GM12891 (cell line): ENCODE results near the gene TTL.
"Not testable (repeated sequence)": the region's sequence is repeated elsewhere in the genome, so short reads cannot be mapped to it uniquely, and the experiment has no call there.

ENCODE experiments used
- DNase-seq: peaks from one replicate; pipeline ENCODE4 v3.0.0; 2011; ENCODE audit warnings: low spot score; ENCODE audit not compliant: insufficient read length
- FAIRE-seq: peaks from 2 replicates; lab custom pipeline; 2011; peaks lifted over from hg19 to GRCh38; lab: Jason Lieb, UNC
- PAX5 ChIP-seq: IDR thresholded peaks from 2 replicates; pipeline ENCODE4 v1.6.1; 2011; ENCODE audit warnings: low read length, moderate library complexity, mild to moderate bottlenecking; ENCODE audit not compliant: insufficient read depth, severe bottlenecking
- POLR2A ChIP-seq: IDR thresholded peaks from 2 replicates; pipeline ENCODE4 v1.6.1; 2011; ENCODE audit warnings: low read depth, low read length, control low read depth
- POLR2AphosphoS5 ChIP-seq: IDR thresholded peaks from 2 replicates; pipeline ENCODE4 v1.6.1; 2011; ENCODE audit warnings: low read depth, low read length, control low read depth
- POU2F2 ChIP-seq: IDR thresholded peaks from 2 replicates; pipeline ENCODE4 v1.6.1; 2011; ENCODE audit warnings: low read depth, mild to moderate bottlenecking, control low read depth, low read length, moderate library complexity
- SPI1 ChIP-seq: IDR thresholded peaks from 2 replicates; pipeline ENCODE4 v1.6.1; 2011; ENCODE audit warnings: low read depth, low read length, control low read depth
- TAF1 ChIP-seq: IDR thresholded peaks from 2 replicates; pipeline ENCODE4 v1.6.1; 2011; ENCODE audit warnings: low read depth, low read length, control low read depth

TTL gene

GRCh38 chr2:112523291-112523777, 41.4 kb downstream of the TTL start:
- TF ChIP-seq POLR2A (no peak), TAF1 (no peak), PAX5 (no peak), POU2F2 (no peak), SPI1 (no peak), POLR2AphosphoS5 (no peak)
- no peak for FAIRE-seq

GRCh38 chr2:112524276-112524675, 42.3 kb downstream of the TTL start:
- not testable (repeated sequence) for DNase-seq, FAIRE-seq

More at GRCh38 chr2:112523291-112523777, 41.4 kb downstream of the TTL start:
- no peak for DNase-seq

GRCh38 chr2:112528541-112528940, 46.6 kb downstream of the TTL start:
- DNase-seq (no peak), FAIRE-seq (no peak)
- no peak for TF ChIP-seq POLR2AphosphoS5
- no peak for TF ChIP-seq POLR2A
- no peak for TF ChIP-seq SPI1
- TF ChIP-seq PAX5: no peak
- no peak for TF ChIP-seq TAF1
- no peak for TF ChIP-seq POU2F2

GRCh38 chr2:112529757-112530156, 47.8 kb downstream of the TTL start:
- no peak for FAIRE-seq
- TF ChIP-seq POLR2AphosphoS5 (no peak), PAX5 (no peak), SPI1 (no peak), TAF1 (no peak), POLR2A (no peak), POU2F2 (no peak)
- no peak for DNase-seq

GRCh38 chr2:112530728-112531127, 48.8 kb downstream of the TTL start:
- no peak for TF ChIP-seq POLR2AphosphoS5
- no peak for TF ChIP-seq SPI1
- TF ChIP-seq POU2F2: no peak
- TF ChIP-seq TAF1: no peak
- TF ChIP-seq POLR2A: no peak
- no peak for TF ChIP-seq PAX5
- no peak for FAIRE-seq

DNA sequence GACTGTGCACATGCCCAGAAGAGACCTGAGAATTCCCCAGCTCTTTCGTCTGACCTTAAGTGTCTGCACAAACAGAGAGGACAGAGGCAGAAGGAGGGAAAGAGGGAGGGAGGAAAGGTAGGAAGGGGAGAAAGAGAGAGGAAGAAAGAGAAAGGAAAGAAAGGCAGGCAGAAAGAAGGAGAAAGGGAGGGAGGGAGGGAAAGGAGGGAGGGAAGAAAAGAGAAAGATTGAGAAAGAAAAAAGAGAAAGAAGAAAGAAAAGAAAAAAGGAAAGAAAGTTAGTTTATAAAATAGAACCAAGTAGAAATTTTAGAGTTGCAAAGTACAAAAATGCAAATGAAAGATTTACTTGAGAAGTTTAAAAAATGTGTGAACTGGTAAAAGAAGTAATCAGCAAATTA, 52.9 kb downstream of the TTL start:
- no peak for TF ChIP-seq TAF1
- TF ChIP-seq PAX5: no peak
- DNase-seq (no peak), FAIRE-seq (no peak)

More at GRCh38 chr2:112530728-112531127, 48.8 kb downstream of the TTL start:
- no peak for DNase-seq

- FAIRE-seq, DNase-seq: not testable (repeated sequence)
These were observed 54.7 kb downstream of the TTL start for GRCh38 chr2:112536665-112537064.

DNA sequence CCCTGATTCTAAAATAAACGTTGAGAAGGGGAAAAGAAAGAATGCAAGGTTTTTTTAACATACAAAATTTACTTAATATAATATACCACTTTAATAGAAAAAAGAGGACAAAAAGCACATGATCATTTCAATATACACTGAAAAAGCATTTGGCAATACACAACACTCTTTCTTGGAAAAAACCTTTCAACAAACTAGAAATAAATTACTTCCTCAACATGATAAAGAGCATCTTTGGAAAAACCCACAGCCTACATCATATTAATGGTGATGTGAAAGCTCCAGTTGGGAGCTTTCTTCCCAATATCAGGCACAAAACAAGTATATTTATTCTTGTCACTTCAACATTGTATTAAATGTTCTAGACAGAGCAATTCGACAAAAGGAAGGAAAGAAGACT, 57.4 kb downstream of the TTL start:
- no peak for FAIRE-seq

GRCh38 chr2:112540906-112541305, 59.0 kb downstream of the TTL start:
- DNase-seq: no peak
- no peak for TF ChIP-seq PAX5
- TF ChIP-seq POLR2AphosphoS5: no peak
- no peak for TF ChIP-seq TAF1
- no peak for TF ChIP-seq POU2F2
- no peak for TF ChIP-seq SPI1
- no peak for TF ChIP-seq POLR2A
- FAIRE-seq: no peak

More for the DNA sequence above, 57.4 kb downstream of the TTL start:
- no peak for TF ChIP-seq SPI1
- TF ChIP-seq PAX5: no peak
- no peak for TF ChIP-seq TAF1
- TF ChIP-seq POLR2A: no peak
- no peak for TF ChIP-seq POU2F2
- TF ChIP-seq POLR2AphosphoS5: no peak
- DNase-seq: no peak

GRCh38 chr2:112541315-112542122, 59.6 kb downstream of the TTL start:
- FAIRE-seq (peak; percentile 13), DNase-seq (peak; percentile 48)
- peak; percentile 62 for TF ChIP-seq TAF1
- peak; percentile 88 for TF ChIP-seq POLR2AphosphoS5
- TF ChIP-seq SPI1: peak; percentile 23; the same call in 1 of the 2 replicates
- no peak for TF ChIP-seq PAX5
- no peak for TF ChIP-seq POU2F2
- TF ChIP-seq POLR2A: peak; percentile 84
